Body of pancreas (tissue), 2 donors: Measurements from ENCODE around the gene AFM. TPM values are rescaled to one million over a fixed set of nuclear protein-coding genes. Genes with fewer than 3 reads are reported as not detected.

ENCODE experiments used
- small RNA-seq: library from RNA; depleted of rRNA; stranded (forward); fragments of <200 nt; gene quantifications from one replicate; pipeline ENCODE3, GENCODE V24; 2016
- total RNA-seq, 2 donors: library from RNA; depleted of rRNA; stranded (reverse); fragments of >200 nt; gene quantifications; one replicate each; pipeline ENCODE4 v1.1.0, GENCODE V29; 2016

Gene AFM
- total RNA-seq, 2 donors from 2014 or later = 0.33 TPM; not detected in 1

Small RNA genes within 50 kb of the gene (small RNA-seq; reads per million reads assigned to genes)
- gene AC074250.1 = not detected

Other genes starting within 250 kb of the AFM start
- 10 to 100 TPM; 32.4 to 36.3 TPM for gene ANKRD17, start 222.9 kb upstream of the AFM start, total RNA-seq
- gene ALB, start 77.5 kb upstream of the AFM start, total RNA-seq = 100 to 1,000 TPM; 391 to 538 TPM
- gene AFP, start 45.5 kb upstream of the AFM start, total RNA-seq = not detected
- gene RASSF6, start 138.7 kb downstream of the AFM start, total RNA-seq = 10 to 100 TPM in 1 of 2 donors, 1 to 10 TPM in 1; 5.3 to 10.1 TPM